CD4-positive, alpha-beta T cell (primary cell): ENCODE results near the gene MED20. TPM values are rescaled to one million over a fixed set of nuclear protein-coding genes. Genes with fewer than 3 reads are reported as not detected.

Source experiments
- ATAC-seq: fragments of 200-7000 bp; cut with Tn5 transposase; one replicate; pipeline ENCODE4 v1.10.0; 2022; ENCODE audit warnings: mild to moderate bottlenecking; ENCODE audit not compliant: poor library complexity
- CTCF ChIA-PET: fragments of 350-600 bp; sonication (Branson Sonifier 250); formaldehyde crosslinking; loops from one replicate; lab custom pipeline; 2021; ENCODE audit warnings: antibody characterized with exemption, inconsistent platforms; lab: Charles Lee
- POLR2A ChIA-PET: fragments of 350-600 bp; sonication (Branson Sonifier 250); formaldehyde crosslinking; loops from one replicate; lab custom pipeline; 2021; ENCODE audit warnings: antibody characterized with exemption, inconsistent platforms; lab: Charles Lee
- DNase-seq, 14 experiments: peaks; one replicate each; pipeline ENCODE4 v3.0.0-alpha.2; 2013 to 2020; ENCODE audit warnings: mixed read lengths in 2 of 14
- H3K27ac ChIP-seq, 2 donors: one replicate each; pipeline versions ENCODE4 v1.5.1 to v1.7.0; 2013; ENCODE audit warnings: low read length in 2 of 2, low read depth in 1 of 2, mild to moderate bottlenecking in 1 of 2
- H3K27me3 ChIP-seq, 2 experiments: 1 replicate in 1 of 2; 2 replicates in 1 of 2; pipeline versions ENCODE4 v1.6.1 to v1.7.0; 2013; ENCODE audit warnings: low read length in 2 of 2, control low read depth in 1 of 2, mild to moderate bottlenecking in 1 of 2, moderate library complexity in 1 of 2; ENCODE audit not compliant: insufficient read depth in 2 of 2, control insufficient read depth in 1 of 2
- H3K36me3 ChIP-seq: one replicate; pipeline ENCODE4 v1.6.1; 2013; ENCODE audit warnings: low read length, control low read depth; ENCODE audit not compliant: insufficient read depth
- H3K4me1 ChIP-seq: one replicate; pipeline ENCODE4 v1.6.1; 2013; ENCODE audit warnings: low read length, control low read depth; ENCODE audit not compliant: insufficient read depth
- H3K4me3 ChIP-seq: one replicate; pipeline ENCODE4 v1.5.1; 2013; ENCODE audit warnings: mild to moderate bottlenecking, low read length, moderate library complexity
- H3K9me3 ChIP-seq, 2 experiments: 1 replicate in 1 of 2; 2 replicates in 1 of 2; pipeline versions ENCODE4 v1.6.1 to v1.7.0; 2013; ENCODE audit warnings: low read length in 2 of 2, mild to moderate bottlenecking in 2 of 2, control low read depth in 1 of 2, moderate library complexity in 1 of 2; ENCODE audit not compliant: control insufficient read depth in 1 of 2, insufficient read depth in 1 of 2
- H3K27ac Mint-ChIP-seq: one replicate; pipeline ENCODE4 v1.8.0; 2020; ENCODE audit warnings: mixed read lengths
- H3K27me3 Mint-ChIP-seq: one replicate; pipeline ENCODE4 v1.8.0; 2021; ENCODE audit warnings: mixed read lengths
- H3K36me3 Mint-ChIP-seq: one replicate; pipeline ENCODE4 v1.8.0; 2021; ENCODE audit warnings: low read depth, mixed read lengths
- H3K4me1 Mint-ChIP-seq: one replicate; pipeline ENCODE4 v1.8.0; 2021; ENCODE audit warnings: low read depth, mixed read lengths
- H3K4me3 Mint-ChIP-seq: one replicate; pipeline ENCODE4 v1.8.0; 2020; ENCODE audit warnings: mild to moderate bottlenecking, mixed read lengths
- H3K9me3 Mint-ChIP-seq: one replicate; pipeline ENCODE4 v1.8.0; 2020; ENCODE audit warnings: mixed read lengths
- CTCF ChIP-seq: fragments of 200-600 bp; IDR thresholded peaks from one replicate; pipeline ENCODE4 v1.8.0; 2022; ENCODE audit warnings: antibody characterized with exemption, mild to moderate bottlenecking
- intact Hi-C, 2 experiments: fragments of 100-400 bp; cut with DNase I in 1 of 2; cut with micrococcal nuclease in 1 of 2; formaldehyde crosslinking; loops; one replicate each; pipeline versions ENCODE4 v1.15.1 to v1.9.0; 2023 to 2025; cut with DNase I, micrococcal nuclease
- total RNA-seq, 174 experiments: library from RNA in 2 of 174; stranded (reverse) in 2 of 174; gene quantifications; one replicate each; pipeline ENCODE4 v1.2.3 and lab custom pipeline; 2021 to 2026

Gene MED20
- total RNA-seq, 2 experiments from 2014 or later = 1.3 to 1.6 TPM

DNA sequence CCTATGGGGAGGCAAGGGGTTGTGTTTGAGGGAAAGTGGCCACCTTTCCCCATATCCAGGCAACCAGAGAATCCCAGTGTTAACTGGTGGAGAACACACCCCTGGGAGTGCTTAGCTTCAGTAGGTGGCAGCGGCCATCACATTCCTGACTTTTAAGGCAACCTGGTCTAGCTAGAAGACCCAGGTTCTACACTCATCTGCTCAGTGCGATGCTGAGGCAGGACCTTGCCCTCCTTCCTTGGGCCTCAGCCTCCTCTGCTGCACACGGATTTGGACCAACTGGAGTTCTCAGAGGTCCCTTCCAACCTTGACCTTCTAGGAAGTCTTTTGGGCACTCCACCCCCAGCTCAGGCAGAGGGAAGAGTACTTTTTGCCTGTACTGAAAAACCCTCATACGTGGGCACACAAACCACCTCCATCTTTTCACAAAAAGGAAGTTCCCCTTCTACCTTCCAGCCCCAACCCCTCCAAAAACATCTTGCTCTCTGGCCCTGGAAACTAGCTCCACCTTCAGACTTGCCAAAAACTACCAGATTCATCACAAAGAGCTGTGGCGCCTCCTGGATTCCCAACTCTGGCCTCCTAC, 17.7 kb upstream of the MED20 start:
- ATAC-seq (no peak), DNase-seq (peak in 2 of 14 experiments; percentile 35)
- Histone ChIP-seq H3K27ac (peak overlapping the region; percentile 64 to 68), H3K36me3 (peaks cover 52% of the 10 kb centered on the region), H3K4me1 (peaks cover 80% of the 10 kb centered on the region), H3K27me3 (no peaks in the 10 kb centered on the region), H3K4me3 (peak overlapping the region; percentile 96), H3K9me3 (no peaks in the 10 kb centered on the region)
- H3K4me1 Mint-ChIP-seq = peaks cover 80% of the 10 kb centered on the region
- peaks cover 75% of the 10 kb centered on the region for H3K36me3 Mint-ChIP-seq
- intact Hi-C loops = loop anchor here (5.0 kb wide), 4 partner anchors 41 to 151 kb away; partner anchors contain the start of genes TOMM6 (in 1 of the 2) and USP49 (in 1 of the 2)
- peak overlapping the region; percentile 97 for H3K4me3 Mint-ChIP-seq
- H3K27me3 Mint-ChIP-seq = no peaks in the 10 kb centered on the region
- no peak for TF ChIP-seq CTCF
- POLR2A ChIA-PET = interaction anchor here (0.6 to 9.1 kb wide), 14 partner anchors 8 to 1040 kb away, joined by 3 to 168 read pairs (median 6); partner anchors contain the start of genes BYSL, MED20, PEX6 and TAF8
- H3K9me3 Mint-ChIP-seq = no peaks in the 10 kb centered on the region
- peak overlapping the region; percentile 93 for H3K27ac Mint-ChIP-seq
- CTCF ChIA-PET = interaction anchor here (1.1 to 7.7 kb wide), 10 partner anchors 8 to 159 kb away, joined by 3 to 84 read pairs (median 4); partner anchors contain the start of genes BYSL, FRS3, MED20 and TOMM6

DNA sequence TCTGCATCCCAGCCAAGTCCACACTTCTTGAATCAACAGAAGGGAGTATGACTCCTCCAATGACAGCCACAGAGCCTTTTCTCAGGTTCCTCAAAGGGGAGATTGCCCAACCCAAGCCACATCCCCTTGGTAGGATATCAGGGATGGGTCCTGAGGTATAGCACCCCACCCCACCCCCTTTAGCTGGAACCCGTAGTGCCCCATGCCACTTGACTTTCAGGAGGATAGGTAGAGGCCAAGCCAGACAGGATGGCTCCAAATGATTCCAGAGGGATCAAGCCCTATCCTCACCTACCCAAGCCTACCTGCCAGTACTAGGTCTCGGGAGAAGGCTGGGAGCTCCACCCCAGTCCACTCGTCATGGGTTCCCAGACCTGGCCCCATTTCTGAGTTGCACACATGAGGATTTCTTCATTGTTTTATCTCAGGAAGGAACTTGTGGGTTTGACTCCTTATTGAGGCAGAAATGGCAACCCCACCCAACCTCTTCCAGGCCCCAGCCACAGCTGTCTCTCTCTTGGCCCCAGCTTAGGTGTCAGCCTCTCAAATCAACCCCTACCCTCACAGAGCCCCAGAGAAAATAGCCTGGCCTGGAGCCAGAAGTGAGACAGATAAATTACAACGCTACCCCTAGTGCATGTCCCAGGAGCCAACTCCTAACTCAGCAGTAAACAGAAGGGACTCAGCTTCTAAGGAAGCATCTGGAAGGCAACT, 17.1 kb upstream of the MED20 start:
- TF ChIP-seq CTCF = no peak
- Histone ChIP-seq H3K9me3 (no peaks in the 10 kb centered on the region), H3K36me3 (peaks cover 57% of the 10 kb centered on the region), H3K4me1 (peaks cover 80% of the 10 kb centered on the region), H3K4me3 (peak overlapping the region; percentile 96), H3K27me3 (no peaks in the 10 kb centered on the region), H3K27ac (peak overlapping the region; percentile 64 to 68)
- peak; percentile 52 for ATAC-seq
- DNase-seq = peak; percentile 30 to 85 (median 59)
- Mint-ChIP-seq H3K9me3 (no peaks in the 10 kb centered on the region), H3K4me3 (peak overlapping the region; percentile 97), H3K27ac (peak overlapping the region; percentile 93), H3K27me3 (no peaks in the 10 kb centered on the region), H3K4me1 (peaks cover 79% of the 10 kb centered on the region), H3K36me3 (peaks cover 77% of the 10 kb centered on the region)
- intact Hi-C loops = loop anchor here (2.0 to 5.0 kb wide), 6 partner anchors 13 to 151 kb away; partner anchors contain the start of genes TOMM6 (in 1 of the 2) and USP49 (in 1 of the 2)
- CTCF ChIA-PET = interaction anchor here (1.1 to 7.7 kb wide), 6 partner anchors 7 to 166 kb away, joined by 3 to 84 read pairs (median 9); partner anchors contain the start of genes BYSL, FRS3, MED20 and TOMM6
- POLR2A ChIA-PET = interaction anchor here (1.1 to 9.1 kb wide), 10 partner anchors 9 to 151 kb away, joined by 3 to 168 read pairs (median 10); partner anchors contain the start of genes BYSL, MED20, TAF8 and TOMM6

DNA sequence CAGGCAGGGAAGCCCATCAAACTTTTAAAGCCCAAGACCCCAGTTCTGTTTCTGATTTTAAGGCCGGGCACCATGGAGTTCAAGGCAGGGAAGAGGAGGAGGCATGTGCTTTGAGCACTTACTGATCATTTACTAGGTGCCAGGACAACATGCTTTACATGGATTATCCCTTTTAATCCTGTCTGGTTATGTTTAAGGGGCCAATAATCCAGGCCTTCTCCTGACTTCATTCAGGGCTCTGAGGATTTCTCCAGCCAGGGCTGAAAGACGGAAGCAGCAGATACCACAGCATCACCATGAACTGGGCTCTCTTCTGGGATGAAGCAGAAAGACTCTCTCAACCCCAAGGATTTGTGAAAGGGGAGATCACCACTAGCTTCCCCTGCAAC, 16.5 kb upstream of the MED20 start:
- peak overlapping the region; percentile 93 for H3K27ac Mint-ChIP-seq
- intact Hi-C loops = loop anchor here (2.0 to 5.0 kb wide), 6 partner anchors 13 to 150 kb away; partner anchors contain the start of genes TOMM6 (in 1 of the 2) and USP49 (in 1 of the 2)
- Histone ChIP-seq H3K36me3 (peaks cover 63% of the 10 kb centered on the region), H3K27me3 (no peaks in the 10 kb centered on the region), H3K9me3 (no peaks in the 10 kb centered on the region), H3K27ac (peak overlapping the region; percentile 64 to 68), H3K4me3 (peak overlapping the region; percentile 96), H3K4me1 (peaks cover 80% of the 10 kb centered on the region)
- POLR2A ChIA-PET = interaction anchor here (0.6 to 9.1 kb wide), 8 partner anchors 8 to 694 kb away, joined by 3 to 168 read pairs (median 6); partner anchors contain the start of genes TAF8 and TOMM6
- peaks cover 77% of the 10 kb centered on the region for H3K4me1 Mint-ChIP-seq
- DNase-seq (no peak), ATAC-seq (no peak)
- H3K27me3 Mint-ChIP-seq = no peaks in the 10 kb centered on the region
- peak overlapping the region; percentile 97 for H3K4me3 Mint-ChIP-seq
- TF ChIP-seq CTCF = no peak
- CTCF ChIA-PET = interaction anchor here (1.2 to 7.7 kb wide), 6 partner anchors 13 to 167 kb away, joined by 3 to 84 read pairs (median 9); partner anchors contain the start of genes BYSL, MED20 and TOMM6
- no peaks in the 10 kb centered on the region for H3K9me3 Mint-ChIP-seq
- peaks cover 80% of the 10 kb centered on the region for H3K36me3 Mint-ChIP-seq
